ENCODE results near the gene DACH1. TPM values are rescaled to one million over a fixed set of nuclear protein-coding genes. Genes with fewer than 3 reads are reported as not detected.

Gene DACH1
- total RNA-seq, 2 experiments from 2014 or later: not detected

DNA sequence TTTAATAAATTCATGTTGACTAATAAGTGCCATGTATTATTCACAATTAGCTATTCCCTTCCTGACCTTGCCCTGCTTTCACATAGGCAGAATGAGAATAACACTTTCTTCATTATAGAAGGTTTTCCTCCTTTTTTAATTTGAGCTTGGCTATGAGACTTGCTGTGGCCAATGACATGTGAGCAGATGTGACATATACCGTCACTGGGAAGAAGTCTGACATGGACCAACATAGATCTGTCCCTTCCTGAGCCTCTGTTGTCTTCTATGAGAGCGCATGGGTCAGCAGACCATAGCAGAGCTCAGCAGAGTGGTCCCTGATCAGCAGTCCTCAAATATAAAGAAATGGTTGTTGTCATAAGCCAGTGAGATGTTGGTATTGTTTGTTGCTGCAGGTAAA is 163.9 kb downstream of the DACH1 start:
- Mint-ChIP-seq H3K9me3 (no peaks in the 10 kb centered on the region), H3K4me1 (ENCODE audit: low read depth) (peaks cover 2% of the 10 kb centered on the region), H3K36me3 (ENCODE audit: low read depth) (no peaks in the 10 kb centered on the region), H3K27ac (no peak overlapping the region), H3K4me3 (no peak overlapping the region), H3K27me3 (ENCODE audit: low read depth) (no peaks in the 10 kb centered on the region)
- no peak for DNase-seq
- CTCF ChIA-PET: no interaction called here
- intact Hi-C loops (cut with micrococcal nuclease): no loop called here

DNA sequence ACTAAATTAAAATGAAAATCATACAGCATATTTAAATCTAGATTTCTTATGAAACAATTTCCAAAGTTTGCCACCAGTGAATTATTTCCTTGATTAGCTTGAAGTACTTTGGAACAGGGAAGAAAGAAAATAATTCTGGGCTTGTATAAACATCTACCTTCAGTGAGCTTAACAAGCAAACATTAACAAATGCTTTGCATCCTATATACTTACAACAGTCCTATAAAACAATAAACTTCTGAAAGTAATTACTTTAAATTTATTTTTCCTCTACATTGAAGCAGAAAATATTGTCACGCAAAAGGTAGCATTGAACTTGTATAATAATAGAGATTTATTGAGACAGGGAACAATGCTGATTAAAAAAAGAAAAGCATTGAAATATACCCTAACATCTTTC is 164.8 kb downstream of the DACH1 start:
- no peaks in the 10 kb centered on the region for H3K36me3 Mint-ChIP-seq (ENCODE audit: low read depth)
- intact Hi-C loops (cut with micrococcal nuclease): no loop called here
- CTCF ChIA-PET: no interaction called here
- H3K4me1 Mint-ChIP-seq (ENCODE audit: low read depth): peaks cover 2% of the 10 kb centered on the region
- no peaks in the 10 kb centered on the region for H3K27me3 Mint-ChIP-seq (ENCODE audit: low read depth)
- no peak overlapping the region for H3K4me3 Mint-ChIP-seq
- no peak for DNase-seq
- H3K27ac Mint-ChIP-seq: no peak overlapping the region
- H3K9me3 Mint-ChIP-seq: no peaks in the 10 kb centered on the region

DNA sequence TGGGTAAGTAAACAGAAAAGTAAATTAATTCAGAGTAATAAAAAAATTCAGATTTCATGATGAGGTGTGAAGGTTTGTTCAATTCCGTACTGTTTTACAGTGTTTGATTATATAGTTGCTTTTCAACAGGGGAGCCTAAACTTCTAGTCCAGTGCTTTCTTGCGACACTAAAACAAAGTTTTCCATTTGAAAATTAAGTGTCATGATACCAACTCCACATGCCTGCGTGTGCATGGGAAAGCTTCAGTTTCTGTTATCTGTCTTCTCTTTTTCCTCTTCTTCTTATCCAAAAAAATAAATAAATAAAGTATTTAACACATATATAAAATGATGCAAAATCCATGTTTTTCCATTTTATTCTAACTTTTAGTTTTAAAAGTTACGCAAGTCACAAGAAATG is 165.3 kb downstream of the DACH1 start:
- no peak for DNase-seq
- peaks cover 2% of the 10 kb centered on the region for H3K4me1 Mint-ChIP-seq (ENCODE audit: low read depth)
- no peaks in the 10 kb centered on the region for H3K27me3 Mint-ChIP-seq (ENCODE audit: low read depth)
- H3K9me3 Mint-ChIP-seq: no peaks in the 10 kb centered on the region
- no peak overlapping the region for H3K27ac Mint-ChIP-seq
- CTCF ChIA-PET: no interaction called here
- H3K4me3 Mint-ChIP-seq: no peak overlapping the region
- intact Hi-C loops (cut with micrococcal nuclease): no loop called here
- no peaks in the 10 kb centered on the region for H3K36me3 Mint-ChIP-seq (ENCODE audit: low read depth)

DNA sequence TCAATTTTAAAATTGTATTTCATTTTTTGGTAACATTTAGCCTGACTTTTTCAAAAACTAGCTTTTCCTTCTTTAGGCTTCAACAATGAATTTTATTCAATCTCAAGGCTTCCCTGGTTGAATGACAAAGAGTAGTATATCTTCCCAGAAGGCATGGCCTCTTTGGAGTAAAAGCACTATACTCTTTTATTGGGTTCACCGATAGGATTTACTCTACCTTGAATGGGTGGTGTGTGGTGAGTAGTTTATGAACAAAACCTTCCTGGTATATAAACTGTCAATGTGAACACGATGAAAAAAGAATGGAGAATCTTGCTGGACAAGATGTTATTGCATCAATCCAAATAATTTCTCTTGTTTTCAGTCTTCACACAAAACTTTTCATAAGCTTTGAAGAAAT is 167.7 kb downstream of the DACH1 start:
- H3K9me3 Mint-ChIP-seq: no peaks in the 10 kb centered on the region
- no peak overlapping the region for H3K27ac Mint-ChIP-seq
- no peaks in the 10 kb centered on the region for H3K36me3 Mint-ChIP-seq (ENCODE audit: low read depth)
- no peaks in the 10 kb centered on the region for H3K27me3 Mint-ChIP-seq (ENCODE audit: low read depth)
- no peak overlapping the region for H3K4me3 Mint-ChIP-seq
- intact Hi-C loops (cut with micrococcal nuclease): no loop called here
- CTCF ChIA-PET: no interaction called here
- no peak for DNase-seq
- H3K4me1 Mint-ChIP-seq (ENCODE audit: low read depth): peaks cover 2% of the 10 kb centered on the region

DNA sequence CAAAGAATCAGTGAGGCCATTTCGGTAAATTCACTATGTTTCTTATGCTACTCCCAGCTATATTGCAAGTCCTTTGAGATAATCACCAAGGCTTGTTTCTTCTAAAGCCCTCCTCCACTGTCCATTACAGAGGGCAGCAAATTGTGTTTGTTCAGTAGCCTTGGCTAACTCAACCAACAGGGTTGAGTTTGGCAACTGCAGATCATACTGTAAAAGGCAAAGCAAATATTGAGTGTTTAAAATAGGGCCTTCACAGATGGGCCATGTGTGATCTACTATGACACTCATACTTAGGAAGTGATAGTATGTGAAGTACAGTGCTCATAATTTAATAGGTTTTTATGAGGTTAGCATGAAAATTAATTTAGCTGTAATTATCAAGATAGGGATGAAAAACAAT is 171.3 kb downstream of the DACH1 start:
- Mint-ChIP-seq H3K27me3 (ENCODE audit: low read depth) (no peaks in the 10 kb centered on the region), H3K27ac (no peak overlapping the region), H3K9me3 (no peaks in the 10 kb centered on the region), H3K4me3 (no peak overlapping the region), H3K36me3 (ENCODE audit: low read depth) (no peaks in the 10 kb centered on the region), H3K4me1 (ENCODE audit: low read depth) (peaks cover 2% of the 10 kb centered on the region)
- intact Hi-C loops (cut with micrococcal nuclease): no loop called here
- no peak for DNase-seq
- CTCF ChIA-PET: no interaction called here

DNA sequence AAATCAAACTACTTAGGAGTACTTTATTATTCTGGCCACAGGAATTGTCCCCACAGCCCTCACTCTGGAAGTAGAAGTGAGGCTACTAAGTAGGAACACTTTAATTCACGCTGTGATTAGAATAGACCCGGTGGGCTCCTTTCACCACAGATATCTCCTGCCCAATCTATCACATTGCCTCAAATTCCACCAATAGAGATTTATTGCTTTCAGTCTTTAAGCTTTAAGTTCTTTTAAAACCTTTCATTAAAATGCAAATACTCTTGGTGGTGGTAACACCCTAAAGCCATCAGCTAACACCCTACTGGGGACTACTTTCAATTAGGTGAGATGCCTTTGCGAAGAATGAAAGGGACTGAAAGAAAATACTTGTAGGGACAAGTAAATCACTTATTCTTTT is 181.9 kb downstream of the DACH1 start:
- CTCF ChIA-PET: no interaction called here
- Mint-ChIP-seq H3K27me3 (ENCODE audit: low read depth) (no peaks in the 10 kb centered on the region), H3K36me3 (ENCODE audit: low read depth) (no peaks in the 10 kb centered on the region), H3K9me3 (no peaks in the 10 kb centered on the region), H3K27ac (no peak overlapping the region), H3K4me3 (no peak overlapping the region), H3K4me1 (ENCODE audit: low read depth) (no peaks in the 10 kb centered on the region)
- DNase-seq: no peak
- intact Hi-C loops (cut with micrococcal nuclease): no loop called here

DNA sequence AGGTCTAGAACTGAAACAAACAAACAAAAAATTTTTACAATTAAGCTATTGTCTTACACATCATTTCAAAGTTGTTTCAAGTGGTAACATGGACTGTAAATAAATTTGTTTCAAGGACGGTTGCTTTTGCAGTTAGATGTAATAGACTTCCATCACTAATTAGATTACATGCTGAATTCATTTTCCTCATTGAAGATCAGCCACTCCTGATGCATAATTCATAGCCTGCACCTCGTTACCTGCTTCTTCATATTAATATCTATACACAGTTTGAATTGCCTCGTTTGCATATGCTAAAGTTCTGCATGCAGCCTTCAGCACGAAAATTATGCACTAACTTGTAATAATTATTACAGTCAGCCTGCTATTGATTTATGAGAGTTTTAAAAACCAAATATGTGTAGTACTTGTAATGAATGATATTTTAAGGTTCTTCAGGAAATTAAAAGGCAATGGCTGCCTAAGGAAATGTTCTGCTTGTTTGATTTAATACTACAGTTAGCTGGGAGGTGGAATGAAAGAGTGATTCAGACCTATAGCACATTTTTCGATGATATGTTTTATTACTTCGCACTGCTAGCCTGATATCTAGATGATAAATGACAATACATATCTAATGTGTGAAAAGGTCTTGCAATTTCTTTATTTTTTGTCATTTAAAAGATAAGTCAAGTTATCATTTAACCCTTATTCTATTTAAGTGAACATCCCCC is 184.9 kb downstream of the DACH1 start:
- H3K27me3 Mint-ChIP-seq (ENCODE audit: low read depth): no peaks in the 10 kb centered on the region

DNA sequence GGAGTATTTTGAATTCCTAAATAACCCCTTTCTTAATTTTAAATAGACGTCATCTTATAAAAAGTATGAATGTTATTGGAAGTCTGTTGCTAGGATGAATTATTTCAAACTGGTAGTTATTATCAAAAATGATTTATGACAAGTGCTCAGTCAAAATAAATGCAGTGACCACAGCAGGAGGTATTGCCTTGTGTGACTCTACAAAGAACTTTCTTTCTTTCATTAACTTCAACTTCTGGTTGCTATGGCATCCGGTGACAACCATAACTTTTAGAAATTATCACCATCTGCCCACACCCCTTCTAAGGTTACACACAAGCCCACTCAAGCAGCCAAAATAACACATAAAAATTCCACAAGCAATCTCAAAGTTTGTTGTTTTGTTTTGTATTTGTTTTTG is 189.9 kb downstream of the DACH1 start:
- CTCF ChIA-PET: no interaction called here
- H3K4me1 Mint-ChIP-seq (ENCODE audit: low read depth): no peaks in the 10 kb centered on the region
- H3K36me3 Mint-ChIP-seq (ENCODE audit: low read depth): no peaks in the 10 kb centered on the region
- H3K27ac Mint-ChIP-seq: no peak overlapping the region
- H3K4me3 Mint-ChIP-seq: no peak overlapping the region
- no peak for DNase-seq
- intact Hi-C loops (cut with micrococcal nuclease): no loop called here
- H3K27me3 Mint-ChIP-seq (ENCODE audit: low read depth): no peaks in the 10 kb centered on the region
- H3K9me3 Mint-ChIP-seq: peaks cover 1% of the 10 kb centered on the region

More for the DNA sequence above, 184.9 kb downstream of the DACH1 start:
- Mint-ChIP-seq H3K27ac (no peak overlapping the region), H3K4me1 (ENCODE audit: low read depth) (no peaks in the 10 kb centered on the region), H3K4me3 (no peak overlapping the region), H3K36me3 (ENCODE audit: low read depth) (no peaks in the 10 kb centered on the region), H3K9me3 (no peaks in the 10 kb centered on the region)
- DNase-seq: no peak
- intact Hi-C loops (cut with micrococcal nuclease): no loop called here
- CTCF ChIA-PET: no interaction called here

DNA sequence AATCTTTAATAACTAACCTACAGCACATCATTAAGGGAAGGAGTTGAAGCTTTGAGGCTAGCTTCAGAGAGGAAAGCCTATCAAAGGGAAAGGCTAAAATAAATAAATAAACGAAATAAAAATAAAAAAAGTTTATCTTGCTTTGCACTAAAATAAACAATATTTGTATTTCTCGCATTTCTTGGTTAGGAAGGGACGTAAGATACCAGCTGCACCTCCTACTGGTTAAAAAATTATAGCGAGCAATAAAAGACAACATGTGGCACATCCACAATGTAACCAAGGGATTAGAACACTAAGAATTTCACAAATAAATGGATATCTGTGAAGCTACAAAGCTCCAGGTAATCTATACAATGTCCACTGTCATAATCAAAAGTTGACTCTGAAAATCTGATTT is 194.5 kb downstream of the DACH1 start:
- intact Hi-C loops (cut with micrococcal nuclease): no loop called here
- Mint-ChIP-seq H3K4me3 (no peak overlapping the region), H3K4me1 (ENCODE audit: low read depth) (no peaks in the 10 kb centered on the region), H3K9me3 (peaks cover 1% of the 10 kb centered on the region), H3K27me3 (ENCODE audit: low read depth) (no peaks in the 10 kb centered on the region), H3K36me3 (ENCODE audit: low read depth) (no peaks in the 10 kb centered on the region), H3K27ac (no peak overlapping the region)
- no peak for DNase-seq
- CTCF ChIA-PET: no interaction called here

DNA sequence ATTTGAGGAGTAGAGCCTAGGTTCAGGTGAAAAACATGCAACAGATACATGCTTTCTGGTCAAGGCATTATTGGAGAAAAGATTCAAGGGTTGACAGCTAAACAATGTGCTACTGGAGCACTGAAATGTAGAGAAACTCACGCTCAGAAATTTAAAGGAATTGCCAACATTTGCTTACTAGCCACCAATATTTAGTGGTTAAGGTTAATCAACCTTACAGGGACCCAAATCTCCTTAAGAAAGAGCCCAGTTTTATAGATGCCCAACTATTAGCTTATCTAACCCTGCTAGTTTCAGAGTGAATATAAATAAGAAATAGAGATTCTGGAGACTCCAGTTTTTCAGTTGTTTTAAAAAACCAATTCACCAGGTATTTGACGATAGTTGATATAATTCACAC is 203.6 kb downstream of the DACH1 start:
- intact Hi-C loops (cut with micrococcal nuclease): no loop called here
- H3K4me3 Mint-ChIP-seq: no peak overlapping the region
- no peaks in the 10 kb centered on the region for H3K4me1 Mint-ChIP-seq (ENCODE audit: low read depth)
- no peaks in the 10 kb centered on the region for H3K27me3 Mint-ChIP-seq (ENCODE audit: low read depth)
- no peak overlapping the region for H3K27ac Mint-ChIP-seq
- CTCF ChIA-PET: no interaction called here
- no peak for DNase-seq
- no peaks in the 10 kb centered on the region for H3K36me3 Mint-ChIP-seq (ENCODE audit: low read depth)
- H3K9me3 Mint-ChIP-seq: no peaks in the 10 kb centered on the region

DNA sequence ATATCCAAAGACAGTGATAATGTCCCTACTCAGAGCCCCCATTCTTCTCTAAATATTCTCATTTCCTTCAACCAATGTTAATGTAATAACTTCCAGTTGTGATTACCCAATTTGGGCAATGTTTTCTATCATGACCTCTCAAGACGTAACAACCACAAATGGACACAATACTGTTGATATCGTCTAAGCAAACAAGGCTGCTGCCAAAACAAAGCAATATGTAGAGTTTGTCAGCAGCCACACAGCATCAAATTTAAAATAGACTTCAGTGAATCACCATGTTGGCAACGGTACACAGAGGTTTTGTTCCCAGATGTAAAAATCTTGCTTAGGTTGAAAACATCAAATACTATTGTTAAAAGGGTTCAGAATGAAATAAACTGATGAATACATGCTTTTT is 205.1 kb downstream of the DACH1 start:
- no peaks in the 10 kb centered on the region for H3K4me1 Mint-ChIP-seq (ENCODE audit: low read depth)
- no peaks in the 10 kb centered on the region for H3K9me3 Mint-ChIP-seq
- CTCF ChIA-PET: no interaction called here
- DNase-seq: no peak
- H3K4me3 Mint-ChIP-seq: no peak overlapping the region
- no peak overlapping the region for H3K27ac Mint-ChIP-seq
- no peaks in the 10 kb centered on the region for H3K36me3 Mint-ChIP-seq (ENCODE audit: low read depth)
- no peaks in the 10 kb centered on the region for H3K27me3 Mint-ChIP-seq (ENCODE audit: low read depth)
- intact Hi-C loops (cut with micrococcal nuclease): no loop called here

DNA sequence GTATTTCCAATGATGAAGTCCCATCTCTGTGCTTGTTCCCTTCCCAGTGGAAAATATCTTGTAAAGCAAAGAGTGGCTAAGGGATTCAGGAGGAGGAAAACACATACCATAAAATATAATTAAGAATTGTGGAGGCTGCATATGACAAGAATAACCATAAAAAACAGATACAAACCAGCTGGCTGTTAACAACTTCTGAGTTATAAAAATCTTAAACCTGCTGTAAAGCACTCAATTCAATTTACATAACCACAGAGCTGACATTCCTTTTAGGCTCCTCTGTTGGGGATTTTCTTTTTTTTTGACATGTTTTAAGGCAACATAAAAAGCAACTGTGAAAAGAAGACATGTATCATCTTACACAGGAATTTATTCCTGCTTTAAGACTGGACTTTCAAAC is 207.6 kb downstream of the DACH1 start:
- intact Hi-C loops (cut with micrococcal nuclease): no loop called here

DNA sequence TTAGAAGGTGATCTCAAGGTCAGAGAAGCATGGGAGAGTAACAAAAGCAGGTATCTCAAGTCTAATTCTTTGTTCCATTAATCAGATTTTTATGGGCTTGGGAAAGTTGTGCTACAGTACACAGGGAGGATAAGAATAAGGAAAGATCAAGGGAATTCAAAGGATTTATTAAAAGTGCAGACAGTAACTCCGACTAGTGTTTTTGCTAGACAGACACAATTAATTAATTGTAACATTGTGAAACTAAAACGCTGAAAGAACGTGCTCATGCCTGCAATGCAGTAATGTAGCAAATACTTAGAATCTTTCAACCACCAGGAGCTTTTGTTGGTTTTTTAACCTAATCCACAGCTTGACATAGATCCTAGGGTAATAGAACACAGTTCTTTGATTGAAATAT is 221.5 kb downstream of the DACH1 start:
- Mint-ChIP-seq H3K9me3 (no peaks in the 10 kb centered on the region), H3K27ac (no peak overlapping the region), H3K4me1 (ENCODE audit: low read depth) (no peaks in the 10 kb centered on the region), H3K4me3 (no peak overlapping the region), H3K36me3 (ENCODE audit: low read depth) (no peaks in the 10 kb centered on the region), H3K27me3 (ENCODE audit: low read depth) (no peaks in the 10 kb centered on the region)
- CTCF ChIA-PET: no interaction called here
- intact Hi-C loops (cut with micrococcal nuclease): no loop called here
- no peak for DNase-seq

More for the DNA sequence above, 207.6 kb downstream of the DACH1 start:
- DNase-seq: no peak
- no peaks in the 10 kb centered on the region for H3K27me3 Mint-ChIP-seq (ENCODE audit: low read depth)
- H3K4me1 Mint-ChIP-seq (ENCODE audit: low read depth): no peaks in the 10 kb centered on the region
- H3K9me3 Mint-ChIP-seq: no peaks in the 10 kb centered on the region
- H3K36me3 Mint-ChIP-seq (ENCODE audit: low read depth): no peaks in the 10 kb centered on the region
- H3K27ac Mint-ChIP-seq: no peak overlapping the region
- CTCF ChIA-PET: no interaction called here
- H3K4me3 Mint-ChIP-seq: no peak overlapping the region

DNA sequence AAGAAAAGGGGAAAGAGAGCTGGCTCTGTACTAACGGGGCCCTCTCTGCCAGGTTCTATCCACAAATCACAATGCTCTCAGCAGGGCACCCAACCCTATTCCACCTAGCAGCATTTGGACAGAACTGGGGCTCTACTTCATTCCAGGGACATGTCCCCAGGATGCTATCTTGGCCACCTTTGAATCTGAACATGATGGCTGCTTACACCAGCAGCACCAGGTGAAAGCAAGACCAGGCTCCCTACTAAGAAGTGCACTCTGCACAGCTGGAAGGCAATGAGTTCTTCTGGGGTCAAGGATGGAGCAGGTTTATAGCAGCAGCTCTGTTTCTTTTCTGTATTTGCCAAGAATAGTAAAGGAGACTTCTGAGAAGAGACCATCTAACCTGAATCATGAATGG is 222.4 kb downstream of the DACH1 start:
- Mint-ChIP-seq H3K4me3 (no peak overlapping the region), H3K27ac (no peak overlapping the region), H3K9me3 (no peaks in the 10 kb centered on the region), H3K27me3 (ENCODE audit: low read depth) (no peaks in the 10 kb centered on the region), H3K4me1 (ENCODE audit: low read depth) (no peaks in the 10 kb centered on the region), H3K36me3 (ENCODE audit: low read depth) (no peaks in the 10 kb centered on the region)
- intact Hi-C loops (cut with micrococcal nuclease): no loop called here
- no peak for DNase-seq
- CTCF ChIA-PET: no interaction called here

Data from activated naive CD4-positive, alpha-beta T cell treated with anti-CD3 and anti-CD28 coated beads for 36 hours (primary cell).